GM12891 (cell line): ENCODE data around the gene NEGR1.
"Not testable (repeated sequence)": the region's sequence is repeated elsewhere in the genome, so short reads cannot be mapped to it uniquely, and the experiment has no call there.

Experiments
- DNase-seq: peaks from one replicate; pipeline ENCODE4 v3.0.0; 2011; ENCODE audit warnings: low spot score; ENCODE audit not compliant: insufficient read length
- FAIRE-seq: peaks from 2 replicates; lab custom pipeline; 2011; peaks lifted over from hg19 to GRCh38; lab: Jason Lieb, UNC
- PAX5 ChIP-seq: IDR thresholded peaks from 2 replicates; pipeline ENCODE4 v1.6.1; 2011; ENCODE audit warnings: low read length, moderate library complexity, mild to moderate bottlenecking; ENCODE audit not compliant: insufficient read depth, severe bottlenecking
- POLR2A ChIP-seq: IDR thresholded peaks from 2 replicates; pipeline ENCODE4 v1.6.1; 2011; ENCODE audit warnings: low read depth, low read length, control low read depth
- POLR2AphosphoS5 ChIP-seq: IDR thresholded peaks from 2 replicates; pipeline ENCODE4 v1.6.1; 2011; ENCODE audit warnings: low read depth, low read length, control low read depth
- POU2F2 ChIP-seq: IDR thresholded peaks from 2 replicates; pipeline ENCODE4 v1.6.1; 2011; ENCODE audit warnings: low read depth, mild to moderate bottlenecking, control low read depth, low read length, moderate library complexity
- SPI1 ChIP-seq: IDR thresholded peaks from 2 replicates; pipeline ENCODE4 v1.6.1; 2011; ENCODE audit warnings: low read depth, low read length, control low read depth
- TAF1 ChIP-seq: IDR thresholded peaks from 2 replicates; pipeline ENCODE4 v1.6.1; 2011; ENCODE audit warnings: low read depth, low read length, control low read depth

Gene NEGR1

DNA sequence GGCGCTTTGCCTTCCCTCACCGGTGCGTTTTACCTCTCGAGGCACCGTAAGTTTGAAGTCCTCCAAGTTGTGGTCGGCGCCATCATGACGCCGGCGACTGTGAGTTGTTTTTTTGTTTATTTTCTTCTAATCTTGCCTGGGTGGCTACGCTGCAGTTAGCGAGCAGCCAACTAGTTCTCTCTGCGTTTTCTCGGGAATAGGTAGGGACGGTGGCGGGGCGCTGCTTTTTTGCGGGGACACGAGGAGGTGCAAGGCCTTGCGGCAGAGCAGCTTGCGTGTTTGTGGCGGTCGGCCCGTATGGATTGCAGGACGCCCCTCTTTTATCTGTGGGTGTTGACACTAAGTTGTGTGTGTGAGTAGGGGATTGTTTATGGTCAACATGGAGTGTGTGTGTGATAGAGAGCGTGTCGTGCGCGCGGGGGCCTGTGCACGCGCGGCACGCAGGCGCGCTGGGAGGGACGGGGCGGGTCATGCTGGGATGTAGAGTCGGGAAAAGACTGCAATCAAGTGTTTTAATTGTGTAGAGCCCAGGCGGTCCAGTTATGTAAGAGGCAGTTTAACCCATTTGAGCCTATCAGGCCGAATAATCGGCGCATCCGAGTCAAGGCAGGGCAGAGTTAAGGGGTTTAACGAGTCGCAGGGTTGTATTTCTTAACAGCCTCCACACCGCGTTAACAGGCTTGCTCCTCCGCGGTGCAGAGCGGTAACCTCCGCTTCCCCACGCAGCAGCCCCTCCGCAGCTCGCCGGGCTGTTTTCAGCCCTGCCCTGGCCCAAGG is 1.2 kb upstream of the NEGR1 start:
- DNase-seq = no peak
- no peak for FAIRE-seq
- TF ChIP-seq POU2F2 (no peak), PAX5 (no peak), SPI1 (no peak), TAF1 (no peak), POLR2A (no peak), POLR2AphosphoS5 (no peak)

DNA sequence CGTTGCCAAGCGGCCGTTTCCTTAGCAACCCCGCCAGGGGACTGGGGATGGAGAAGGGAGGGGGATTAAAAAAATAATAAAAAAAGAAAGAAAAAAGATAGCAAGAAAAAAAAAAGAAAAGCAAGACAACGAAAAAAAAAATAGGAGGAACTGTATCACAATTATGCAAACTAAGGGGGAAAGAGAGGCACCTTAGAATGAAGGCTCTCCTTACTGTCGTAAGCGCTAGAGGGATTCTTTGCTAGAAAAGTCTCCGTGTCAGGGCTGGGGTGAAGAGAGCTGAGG is 625 bp upstream of the NEGR1 start:
- DNase-seq (no peak), FAIRE-seq (no peak)
- TF ChIP-seq POU2F2 = no peak
- no peak for TF ChIP-seq TAF1
- no peak for TF ChIP-seq POLR2A
- TF ChIP-seq SPI1 = no peak
- TF ChIP-seq POLR2AphosphoS5 = no peak

DNA sequence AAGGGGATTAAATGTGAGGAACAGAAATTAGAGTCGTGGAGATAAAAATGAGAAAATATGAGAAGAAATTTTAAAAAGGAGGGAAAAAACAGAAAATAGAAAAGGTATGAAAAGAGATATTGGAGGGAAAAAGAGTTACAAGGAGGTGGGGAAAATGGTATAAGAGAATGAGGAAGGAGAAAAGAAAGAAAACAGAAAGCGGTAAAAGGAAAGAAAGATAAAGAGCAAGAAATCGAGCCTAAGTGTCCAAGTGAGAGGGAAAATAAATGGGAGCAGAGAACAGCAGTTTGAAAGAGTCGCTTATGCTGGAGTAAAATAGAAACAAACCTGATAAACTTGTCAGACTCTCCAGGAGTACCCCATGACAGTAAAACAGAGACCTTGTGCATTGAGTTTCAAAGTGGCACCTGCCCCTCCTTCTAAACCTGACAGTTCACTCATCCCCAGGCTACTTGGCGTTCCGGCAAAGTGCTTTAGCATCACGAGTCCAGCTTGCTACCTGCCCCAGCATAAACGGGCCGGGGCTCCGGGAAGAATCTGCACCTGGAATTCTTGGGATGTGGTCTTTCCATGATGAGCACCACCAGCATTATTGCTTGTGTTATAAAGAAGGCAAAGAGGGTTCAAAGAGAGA is 585 bp downstream of the NEGR1 start:
- DNase-seq (no peak), FAIRE-seq (no peak)
- TF ChIP-seq TAF1 (no peak), SPI1 (no peak), PAX5 (no peak), POU2F2 (no peak), POLR2A (no peak), POLR2AphosphoS5 (no peak)

DNA sequence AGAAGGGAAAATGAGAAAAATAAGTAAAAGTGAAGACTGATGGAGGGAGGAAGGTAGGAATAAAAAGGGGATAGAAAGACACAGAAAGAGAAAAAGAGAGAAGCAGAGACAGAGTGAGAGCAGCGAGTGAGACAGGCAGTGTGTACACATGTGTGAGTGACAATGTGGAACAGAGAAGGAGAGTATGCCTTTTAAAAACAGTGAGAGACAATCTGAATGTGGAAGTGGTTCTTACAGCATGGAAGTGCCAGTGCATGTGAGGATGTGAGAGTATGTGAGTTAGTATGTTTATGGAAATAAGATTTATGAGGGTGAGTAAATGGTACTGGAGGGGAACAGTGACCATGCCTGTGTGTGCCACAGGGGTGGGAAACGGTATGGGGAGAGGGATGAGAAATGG is 1.2 kb downstream of the NEGR1 start:
- DNase-seq = no peak
- no peak for FAIRE-seq

DNA sequence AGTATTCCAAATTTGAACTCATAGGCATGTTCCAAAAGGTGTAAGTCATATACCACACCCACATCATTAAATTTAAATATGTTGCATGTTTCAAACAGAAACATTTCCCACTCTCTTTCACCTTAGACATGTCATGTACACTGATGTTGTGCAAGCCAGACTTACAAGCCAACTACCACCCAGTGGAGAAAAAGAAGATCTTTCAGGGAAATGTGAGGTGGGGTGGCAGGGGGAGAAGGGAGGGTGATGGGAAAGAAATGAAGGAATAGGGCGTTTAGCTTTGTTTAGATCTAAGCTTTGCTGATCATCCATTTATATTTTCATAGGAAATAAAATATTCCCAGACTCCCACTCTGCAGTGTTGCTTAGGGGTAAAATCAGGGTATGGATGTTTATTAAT is 1.6 kb downstream of the NEGR1 start:
- TF ChIP-seq PAX5 = no peak
- FAIRE-seq = no peak
- DNase-seq = no peak

More for the DNA sequence above, 1.2 kb downstream of the NEGR1 start:
- TF ChIP-seq PAX5 (no peak), TAF1 (no peak), POU2F2 (no peak), POLR2A (no peak), POLR2AphosphoS5 (no peak), SPI1 (no peak)

DNA sequence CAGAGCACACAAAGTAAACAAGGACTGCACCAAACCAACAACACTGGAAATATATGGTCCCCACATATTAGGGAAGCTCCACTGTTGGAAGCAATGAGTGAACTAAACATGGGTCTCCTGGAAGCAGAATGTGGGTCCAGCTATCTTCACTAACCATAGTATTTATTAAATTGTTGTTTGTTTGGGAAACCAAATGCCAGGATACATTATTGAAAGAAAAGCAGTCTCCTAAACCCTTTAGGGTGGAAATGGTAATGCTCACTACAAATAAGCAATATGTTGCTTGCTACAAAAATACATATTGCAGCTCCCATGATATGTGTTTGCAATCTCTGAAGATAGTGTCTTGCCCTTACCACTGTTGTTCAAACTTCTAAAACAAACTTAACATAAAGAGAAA is 2.2 kb downstream of the NEGR1 start:
- no peak for FAIRE-seq

DNA sequence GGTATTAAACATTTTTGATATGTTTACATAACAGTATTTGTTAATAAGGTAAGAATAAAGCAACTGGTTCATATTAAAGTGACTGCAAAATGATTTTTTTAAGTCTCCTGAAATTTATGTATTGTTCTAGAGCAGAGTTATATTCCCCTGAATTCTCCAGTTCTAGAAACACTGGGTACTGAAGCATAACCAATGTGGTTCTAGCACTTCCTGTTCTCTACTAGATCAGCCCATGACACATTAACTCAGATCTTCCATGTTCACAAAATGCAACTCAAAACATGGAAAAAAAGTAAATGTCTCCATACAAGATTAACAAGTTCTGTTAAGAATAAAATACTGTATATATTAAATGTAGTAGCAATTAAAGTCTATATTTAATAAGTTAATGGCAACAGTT is 3.9 kb downstream of the NEGR1 start:
- peak; percentile 28; the same call in 1 of the 2 replicates for TF ChIP-seq SPI1
- TF ChIP-seq POLR2AphosphoS5 = no peak
- TF ChIP-seq POLR2A = no peak
- no peak for DNase-seq
- FAIRE-seq = no peak

More for the DNA sequence above, 2.2 kb downstream of the NEGR1 start:
- no peak for DNase-seq
- TF ChIP-seq PAX5 (no peak), SPI1 (no peak), POLR2A (no peak), TAF1 (no peak), POLR2AphosphoS5 (no peak), POU2F2 (no peak)

DNA sequence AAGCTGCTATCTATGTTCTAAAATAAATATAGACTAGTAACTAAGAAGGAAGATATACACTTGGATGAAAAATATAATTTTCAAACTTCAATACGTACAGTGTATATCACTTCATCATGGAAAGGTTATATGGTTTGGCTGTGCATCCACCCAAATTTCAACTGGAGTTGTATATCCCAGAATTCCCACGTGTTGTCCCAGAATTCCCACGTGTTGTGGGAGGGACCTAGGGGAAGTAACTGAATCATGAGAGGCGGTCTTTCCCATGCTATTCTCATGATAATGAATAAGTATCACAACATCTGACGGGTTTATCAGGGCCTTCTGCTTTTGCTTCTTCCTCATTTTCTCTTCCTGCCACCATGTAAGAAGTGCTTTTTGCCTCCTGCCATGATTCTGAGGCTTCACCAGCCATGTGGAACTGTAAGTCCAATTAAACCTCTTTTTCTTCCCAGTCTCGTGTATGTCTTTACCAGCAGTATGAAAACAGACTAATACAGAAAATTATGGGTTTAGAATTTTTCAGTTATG is 10.7 kb downstream of the NEGR1 start:
- TF ChIP-seq PAX5 (no peak), POLR2A (no peak), POLR2AphosphoS5 (no peak), POU2F2 (no peak), TAF1 (no peak), SPI1 (no peak)
- no peak for FAIRE-seq
- DNase-seq = no peak

DNA sequence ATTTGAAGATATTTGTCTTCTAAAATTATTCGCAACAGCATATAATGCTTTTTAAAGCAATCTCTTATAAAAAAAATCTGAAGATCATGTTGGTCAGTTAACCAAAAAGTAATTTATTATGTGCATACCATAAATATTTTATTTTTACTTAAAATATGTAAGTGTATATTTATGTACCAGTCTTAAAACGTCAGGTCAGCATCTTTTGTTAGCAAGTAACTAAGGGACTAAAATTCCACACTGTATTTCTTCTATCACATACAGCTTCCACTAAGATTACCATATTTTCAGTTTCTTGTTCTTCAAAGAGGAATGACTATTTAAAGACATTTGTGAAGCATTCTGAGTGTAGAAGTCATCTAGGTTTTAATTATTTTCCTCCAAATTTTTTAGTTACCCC is 19.6 kb downstream of the NEGR1 start:
- FAIRE-seq (no peak), DNase-seq (no peak)
- TF ChIP-seq POU2F2 (no peak), POLR2AphosphoS5 (no peak), PAX5 (no peak), SPI1 (no peak), POLR2A (no peak), TAF1 (no peak)

DNA sequence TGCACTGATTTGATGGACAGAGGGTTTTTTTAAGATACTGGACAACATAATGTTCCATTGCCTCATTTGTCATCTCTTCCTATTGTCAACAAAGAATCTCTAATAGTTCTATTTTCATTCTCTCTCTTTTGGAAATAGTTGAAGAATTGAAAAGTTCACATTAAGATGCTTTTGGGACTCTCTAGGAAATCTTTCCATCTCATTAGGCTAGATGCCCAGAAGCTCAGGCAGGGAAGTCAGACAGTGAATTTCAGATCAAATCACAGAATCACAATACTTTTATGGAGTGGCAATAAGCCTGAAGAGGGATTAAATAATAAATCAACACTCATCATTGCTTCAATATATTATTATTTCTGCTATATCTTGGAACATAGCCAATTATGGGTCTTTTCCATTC is 29.2 kb downstream of the NEGR1 start:
- TF ChIP-seq POLR2A (no peak), POU2F2 (no peak), TAF1 (no peak), SPI1 (no peak), POLR2AphosphoS5 (no peak), PAX5 (no peak)
- FAIRE-seq (no peak), DNase-seq (no peak)

DNA sequence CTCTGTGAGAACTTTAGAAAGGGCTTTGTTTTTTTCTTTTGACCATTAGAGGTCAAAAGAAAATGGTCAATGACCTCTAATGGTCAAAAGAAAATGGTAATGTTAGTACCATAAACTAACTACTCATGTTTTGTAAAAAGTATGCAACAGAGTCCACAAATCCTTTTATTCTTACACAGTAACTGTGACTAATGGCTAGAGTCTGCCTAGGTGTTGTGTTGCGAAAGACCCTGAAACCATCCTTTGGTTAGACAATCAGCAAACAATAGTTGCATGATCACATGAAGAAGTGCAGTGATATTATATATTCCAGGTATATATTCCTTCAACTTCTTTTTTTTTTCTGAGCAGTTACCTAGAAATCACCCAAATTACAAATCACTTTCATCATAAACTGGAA is 40.9 kb downstream of the NEGR1 start:
- TF ChIP-seq POLR2AphosphoS5 (no peak), TAF1 (no peak), POLR2A (no peak), PAX5 (no peak), POU2F2 (no peak), SPI1 (no peak)
- no peak for FAIRE-seq
- no peak for DNase-seq

DNA sequence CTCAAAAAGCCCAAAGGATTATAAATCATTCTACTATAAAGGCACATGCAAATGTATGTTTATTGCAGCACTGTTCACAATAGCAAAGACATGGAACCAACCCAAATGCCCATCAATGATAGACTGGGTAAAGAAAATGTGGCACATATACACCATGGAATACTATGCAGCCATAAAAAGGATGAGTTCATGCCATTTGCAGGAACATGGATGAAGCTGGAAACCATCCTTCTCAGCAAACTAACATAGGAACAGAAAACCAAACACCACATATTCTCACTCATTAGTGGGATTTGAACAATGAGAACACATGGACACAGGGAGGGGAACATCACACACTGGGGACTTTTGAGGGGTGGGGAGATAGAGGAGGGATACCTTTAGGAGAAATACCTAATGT is 46.4 kb downstream of the NEGR1 start:
- DNase-seq = not testable (repeated sequence)

More for the DNA sequence above, 46.4 kb downstream of the NEGR1 start:
- FAIRE-seq = not testable (repeated sequence)
